GM18909 (cell line): Measurements from ENCODE around the gene GBX1.

Experiments
- ATAC-seq: cut with Tn5 transposase; IDR thresholded peaks from one replicate; pipeline ENCODE4 v1.9.1; 2021; ENCODE audit warnings: mild to moderate bottlenecking; ENCODE audit not compliant: unreplicated experiment, poor library complexity

The GBX1 gene

GRCh38 chr7:151194188-151194587 lies 26.7 kb upstream of the GBX1 start:
- ATAC-seq: no peak

- ATAC-seq: no peak
These were observed 25.9 kb upstream of the GBX1 start for GRCh38 chr7:151193203-151193978.

GRCh38 chr7:151192002-151192539 lies 24.6 kb upstream of the GBX1 start:
- no peak for ATAC-seq

- no peak for ATAC-seq
These were observed 24.1 kb upstream of the GBX1 start for GRCh38 chr7:151191544-151191943.

GRCh38 chr7:151189038-151189437 lies 21.5 kb upstream of the GBX1 start:
- no peak for ATAC-seq

- no peak for ATAC-seq
These were observed 20.7 kb upstream of the GBX1 start for GRCh38 chr7:151188252-151188542.

- no peak for ATAC-seq
These were observed 20.1 kb upstream of the GBX1 start for GRCh38 chr7:151187409-151188251.

GRCh38 chr7:151186640-151187408 lies 19.3 kb upstream of the GBX1 start, which contains the start of gene ASB10:
ASB10 (minus strand) TSS chr7:151187250; CDS start chr7:151187130, 120 bp downstream.
- no peak for ATAC-seq

GRCh38 chr7:151185762-151186639 lies 18.5 kb upstream of the GBX1 start:
- ATAC-seq: no peak

- ATAC-seq: no peak
These were observed 13.5 kb upstream of the GBX1 start for GRCh38 chr7:151181011-151181431.

GRCh38 chr7:151179946-151180345 lies 12.5 kb upstream of the GBX1 start:
- no peak for ATAC-seq

- no peak for ATAC-seq
These were observed 11.9 kb upstream of the GBX1 start for GRCh38 chr7:151179287-151179860.

- ATAC-seq: no peak
These were observed 11.3 kb upstream of the GBX1 start for GRCh38 chr7:151178831-151179230.

GRCh38 chr7:151178236-151178635 lies 10.7 kb upstream of the GBX1 start:
- no peak for ATAC-seq

GRCh38 chr7:151177310-151177709 lies 9.8 kb upstream of the GBX1 start:
- no peak for ATAC-seq

GRCh38 chr7:151176401-151176800 lies 8.9 kb upstream of the GBX1 start:
- ATAC-seq: no peak

GRCh38 chr7:151175793-151176311 lies 8.4 kb upstream of the GBX1 start:
- ATAC-seq: no peak

GRCh38 chr7:151175047-151175792 lies 7.7 kb upstream of the GBX1 start:
- ATAC-seq: no peak
